OCI-LY3 (cell line): ENCODE measurements around the gene PKD2L2.

Experiments used
- EZH2phosphoT487 ChIP-seq: fragments of 200-600 bp; shearing (Covaris generic); IDR thresholded peaks from 2 replicates; pipeline ENCODE4 v1.6.1; 2018; ENCODE audit warnings: antibody characterized with exemption, mixed run types, low read depth
- TF ChIP-seq, protein P1 (sequence below): fragments of 200-600, 300-600 bp; sonication (generic); IDR thresholded peaks from 2 replicates; pipeline ENCODE4 v1.5.1; 2014; ENCODE audit warnings: antibody characterized with exemption, low read length, low read depth

DNA sequence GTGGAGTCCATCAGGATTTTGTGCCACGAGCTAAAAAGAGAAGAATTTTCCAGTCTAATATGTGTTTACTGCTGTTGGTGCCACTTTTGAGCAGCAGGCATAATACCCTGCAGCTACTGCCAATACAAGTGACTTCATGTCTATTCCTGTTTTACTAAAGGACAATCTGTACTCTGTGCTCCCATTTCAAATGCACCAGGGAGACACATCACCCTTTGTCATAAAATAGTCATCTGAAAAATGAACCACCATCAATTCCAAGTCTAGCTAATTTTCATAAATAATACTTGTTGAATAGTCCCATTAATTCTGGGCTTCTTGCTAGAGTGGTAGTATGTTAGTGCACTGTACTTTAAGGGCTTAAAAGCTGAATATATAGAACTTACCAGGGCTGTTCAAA lies 8.9 kb upstream of the PKD2L2 start:
- TF ChIP-seq, protein P1, sequence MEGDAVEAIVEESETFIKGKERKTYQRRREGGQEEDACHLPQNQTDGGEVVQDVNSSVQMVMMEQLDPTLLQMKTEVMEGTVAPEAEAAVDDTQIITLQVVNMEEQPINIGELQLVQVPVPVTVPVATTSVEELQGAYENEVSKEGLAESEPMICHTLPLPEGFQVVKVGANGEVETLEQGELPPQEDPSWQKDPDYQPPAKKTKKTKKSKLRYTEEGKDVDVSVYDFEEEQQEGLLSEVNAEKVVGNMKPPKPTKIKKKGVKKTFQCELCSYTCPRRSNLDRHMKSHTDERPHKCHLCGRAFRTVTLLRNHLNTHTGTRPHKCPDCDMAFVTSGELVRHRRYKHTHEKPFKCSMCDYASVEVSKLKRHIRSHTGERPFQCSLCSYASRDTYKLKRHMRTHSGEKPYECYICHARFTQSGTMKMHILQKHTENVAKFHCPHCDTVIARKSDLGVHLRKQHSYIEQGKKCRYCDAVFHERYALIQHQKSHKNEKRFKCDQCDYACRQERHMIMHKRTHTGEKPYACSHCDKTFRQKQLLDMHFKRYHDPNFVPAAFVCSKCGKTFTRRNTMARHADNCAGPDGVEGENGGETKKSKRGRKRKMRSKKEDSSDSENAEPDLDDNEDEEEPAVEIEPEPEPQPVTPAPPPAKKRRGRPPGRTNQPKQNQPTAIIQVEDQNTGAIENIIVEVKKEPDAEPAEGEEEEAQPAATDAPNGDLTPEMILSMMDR = no peak
- TF ChIP-seq EZH2phosphoT487 = no peak
